CD14-positive monocyte (primary cell): Measurements from ENCODE around the gene SMPD3. TPM values are rescaled to one million over a fixed set of nuclear protein-coding genes. Genes with fewer than 3 reads are reported as not detected.

Source experiments
- DNase-seq, 3 donors: peaks; one replicate each; pipeline ENCODE4 v3.0.0-alpha.2; 2011 to 2022
- H2AFZ ChIP-seq: 2 replicates; pipeline ENCODE4 v1.6.0; 2012; ENCODE audit warnings: mild to moderate bottlenecking, low read depth, low read length, inconsistent platforms; ENCODE audit not compliant: insufficient read depth, poor library complexity, severe bottlenecking
- H3K27ac ChIP-seq, 2 donors: 1 replicate in 1 of 2; 2 replicates in 1 of 2; pipeline ENCODE4 v1.5.1; 2012 to 2013; ENCODE audit warnings: low read length in 2 of 2, control low read depth in 1 of 2, inconsistent platforms in 1 of 2, low read depth in 1 of 2, mild to moderate bottlenecking in 1 of 2
- H3K27me3 ChIP-seq, 2 donors: one replicate each; pipeline versions ENCODE4 v1.6.0 to v1.6.1; 2011 to 2013; ENCODE audit warnings: low read length in 2 of 2; ENCODE audit not compliant: control insufficient read depth in 2 of 2, insufficient read depth in 2 of 2
- H3K36me3 ChIP-seq, 2 donors: replicated peaks in 1 of 2; 1 replicate in 1 of 2; 2 replicates in 1 of 2; pipeline versions ENCODE4 v1.5.1 to v1.6.1; 2012 to 2013; ENCODE audit warnings: low read length in 2 of 2, control low read depth in 1 of 2, inconsistent platforms in 1 of 2, mild to moderate bottlenecking in 1 of 2; ENCODE audit not compliant: insufficient read depth in 2 of 2, control insufficient read depth in 1 of 2
- H3K4me1 ChIP-seq, 2 donors: 1 replicate in 1 of 2; 2 replicates in 1 of 2; pipeline versions ENCODE4 v1.5.1 to v1.6.1; 2012 to 2013; ENCODE audit warnings: low read length in 2 of 2, control low read depth in 1 of 2, inconsistent platforms in 1 of 2, mild to moderate bottlenecking in 1 of 2, moderate library complexity in 1 of 2; ENCODE audit not compliant: insufficient read depth in 2 of 2, control insufficient read depth in 1 of 2
- H3K4me2 ChIP-seq: replicated peaks from 2 replicates; pipeline ENCODE3; 2012; ENCODE audit warnings: low read length, moderate library complexity, mild to moderate bottlenecking; ENCODE audit not compliant: poor library complexity, severe bottlenecking; ENCODE audit errors: extremely low read depth
- H3K4me3 ChIP-seq, 3 experiments: fragments of 200-600 bp in 1 of 3; sonication (generic) in 1 of 3; replicated peaks in 1 of 3; 1 replicate in 2 of 3; 2 replicates in 1 of 3; pipeline ENCODE4 v1.5.1; 2011 to 2013; ENCODE audit warnings: low read length in 3 of 3, mild to moderate bottlenecking in 3 of 3, control low read depth in 2 of 3, low read depth in 2 of 3, inconsistent platforms in 1 of 3, moderate library complexity in 1 of 3
- H3K79me2 ChIP-seq: 2 replicates; pipeline ENCODE4 v1.6.0; 2012; ENCODE audit warnings: mild to moderate bottlenecking, control low read depth, inconsistent platforms, low read length, moderate library complexity; ENCODE audit not compliant: insufficient read depth
- H3K9ac ChIP-seq: 2 replicates; pipeline ENCODE4 v1.6.0; 2017; ENCODE audit warnings: low read length, mild to moderate bottlenecking; ENCODE audit not compliant: insufficient read depth, poor library complexity, severe bottlenecking
- H3K9me3 ChIP-seq, 2 donors: replicated peaks in 1 of 2; 1 replicate in 1 of 2; 2 replicates in 1 of 2; pipeline versions ENCODE4 v1.5.1 to v1.6.1; 2012 to 2013; ENCODE audit warnings: low read length in 2 of 2, control low read depth in 1 of 2; ENCODE audit not compliant: control insufficient read depth in 1 of 2, insufficient read depth in 1 of 2
- H4K20me1 ChIP-seq: 2 replicates; pipeline ENCODE4 v1.6.0; 2012; ENCODE audit warnings: mild to moderate bottlenecking, low read length, control low read depth, moderate library complexity; ENCODE audit not compliant: insufficient read depth
- H3K27ac Mint-ChIP-seq, 7 donors: one replicate each; pipeline ENCODE4 v1.8.0; 2020; ENCODE audit warnings: mild to moderate bottlenecking in 7 of 7, mixed read lengths in 7 of 7, moderate library complexity in 6 of 7, inconsistent platforms in 2 of 7
- H3K27me3 Mint-ChIP-seq, 3 donors: one replicate each; pipeline ENCODE4 v1.8.0; 2021 to 2022; ENCODE audit warnings: low read depth in 3 of 3, mild to moderate bottlenecking in 3 of 3, mixed read lengths in 3 of 3, moderate library complexity in 3 of 3, inconsistent platforms in 1 of 3
- H3K36me3 Mint-ChIP-seq, 2 donors: one replicate each; pipeline ENCODE4 v1.8.0; 2020; ENCODE audit warnings: mixed read lengths in 2 of 2, inconsistent platforms in 1 of 2, mild to moderate bottlenecking in 1 of 2
- H3K4me1 Mint-ChIP-seq: one replicate; pipeline ENCODE4 v1.8.0; 2020; ENCODE audit warnings: mild to moderate bottlenecking, mixed read lengths
- H3K4me3 Mint-ChIP-seq, 2 donors: one replicate each; pipeline ENCODE4 v1.8.0; 2020; ENCODE audit warnings: mild to moderate bottlenecking in 2 of 2, mixed read lengths in 2 of 2, moderate library complexity in 1 of 2
- H3K9me3 Mint-ChIP-seq, 7 donors: one replicate each; pipeline ENCODE4 v1.8.0; 2020 to 2022; ENCODE audit warnings: mixed read lengths in 7 of 7, mild to moderate bottlenecking in 6 of 7, moderate library complexity in 6 of 7, inconsistent platforms in 2 of 7
- CTCF ChIP-seq: fragments of 200-600 bp; IDR thresholded peaks from one replicate; pipeline ENCODE4 v1.8.0; 2022; ENCODE audit warnings: antibody characterized with exemption, mild to moderate bottlenecking
- WGBS: methylation state at CpG from one replicate; pipeline ENCODE4 v1.1.5; 2013; ENCODE audit warnings: missing lambda C conversion rate; ENCODE audit not compliant: insufficient coverage; 5-methylcytosine and 5-hydroxymethylcytosine counted together
- intact Hi-C, 2 donors: fragments of 100-400 bp; cut with micrococcal nuclease; formaldehyde crosslinking; loops; one replicate each; pipeline versions ENCODE4 v1.15.0 to v1.15.1; 2023
- polyA plus RNA-seq, 3 donors: library from polyadenylated mRNA; depleted of rRNA in 1 of 3; unstranded in 2 of 3; stranded (reverse) in 1 of 3; fragments of 300-500 nt in 2 of 3; fragments of >200 nt in 1 of 3; fragmentation: Illumina TruSeq in 2 of 3; gene quantifications; 1 replicate in 2 of 3; 2 replicates in 1 of 3; pipeline ENCODE4 v1.2.3, GENCODE V29; 2012 to 2021

The SMPD3 gene
- polyA plus RNA-seq, 3 donors = 0.40 to 1.1 (median 0.51) TPM

- H3K4me3 Mint-ChIP-seq = no peak overlapping the region
- Histone ChIP-seq H4K20me1 (no peaks in the 10 kb centered on the region), H3K9ac (no peak overlapping the region), H3K79me2 (no peaks in the 10 kb centered on the region), H3K9me3 (no peaks in the 10 kb centered on the region), H3K36me3 (no peaks in the 10 kb centered on the region), H3K4me2 (no peak overlapping the region), H3K4me1 (peaks cover 66 to 67% of the 10 kb centered on the region in 2 donors), H3K4me3 (no peak overlapping the region), H3K27me3 (no peaks in the 10 kb centered on the region), H2AFZ (no peak overlapping the region), H3K27ac (no peak overlapping the region)
- H3K9me3 Mint-ChIP-seq = peaks cover 0 to 2% (median 0%) of the 10 kb centered on the region in 7 donors
- H3K4me1 Mint-ChIP-seq = peaks cover 56% of the 10 kb centered on the region
- TF ChIP-seq CTCF = no peak
- WGBS = 92% methylated on average over 5 of the region's 5 CpGs
- DNase-seq = no peak
- intact Hi-C loops = no loop called here
- H3K27ac Mint-ChIP-seq = peak overlapping the region in 1 of 7 donors; percentile 40
- peaks cover 0 to 2% of the 10 kb centered on the region in 2 donors for H3K36me3 Mint-ChIP-seq
- H3K27me3 Mint-ChIP-seq = peaks cover 0 to 2% (median 1%) of the 10 kb centered on the region in 3 donors
Measured at GRCh38 chr16:68472581-68472980, 24.3 kb upstream of the SMPD3 start.

GRCh38 chr16:68470461-68471150, 22.3 kb upstream of the SMPD3 start:
- Histone ChIP-seq H2AFZ (peak overlapping the region; percentile 65), H3K4me1 (peaks cover 66 to 67% of the 10 kb centered on the region in 2 donors)

More at GRCh38 chr16:68470461-68471150, 22.3 kb upstream of the SMPD3 start:
- Mint-ChIP-seq H3K4me1 (peaks cover 58% of the 10 kb centered on the region), H3K27me3 (peaks cover 0 to 2% (median 0%) of the 10 kb centered on the region in 3 donors), H3K27ac (peak overlapping the region; percentile 95 to 99 (median 99)), H3K4me3 (peak overlapping the region; percentile 83 to 92), H3K9me3 (peaks cover 0 to 2% (median 0%) of the 10 kb centered on the region in 7 donors), H3K36me3 (peaks cover 0 to 2% of the 10 kb centered on the region in 2 donors)
- 0% methylated on average over 7 of the region's 11 CpGs for WGBS
- DNase-seq = peak; percentile 86 to 91 (median 88)
- peak overlapping the region; percentile 57 for H3K9ac ChIP-seq
- H3K36me3 ChIP-seq = no peaks in the 10 kb centered on the region
- H3K4me3 ChIP-seq = peak overlapping the region; percentile 10 to 71 (median 38)
- no peaks in the 10 kb centered on the region for H3K9me3 ChIP-seq
- no peaks in the 10 kb centered on the region for H3K27me3 ChIP-seq
- peak overlapping the region; percentile 77 for H3K4me2 ChIP-seq
- no peaks in the 10 kb centered on the region for H3K79me2 ChIP-seq
- no peak for TF ChIP-seq CTCF
- no peaks in the 10 kb centered on the region for H4K20me1 ChIP-seq
- H3K27ac ChIP-seq = peak overlapping the region; percentile 89 to 91
- intact Hi-C loops = loop anchor here in 1 of 2 donors (2.0 kb wide), 1 partner anchor 22 kb away; the partner anchor contains the start of gene SMPD3
